ENCODE measurements around the gene NEURL1. TPM values are rescaled to one million over a fixed set of nuclear protein-coding genes. Genes with fewer than 3 reads are reported as not detected.

Gene NEURL1
- total RNA-seq, 1 experiment from 2014 or later: 0.84 TPM

DNA sequence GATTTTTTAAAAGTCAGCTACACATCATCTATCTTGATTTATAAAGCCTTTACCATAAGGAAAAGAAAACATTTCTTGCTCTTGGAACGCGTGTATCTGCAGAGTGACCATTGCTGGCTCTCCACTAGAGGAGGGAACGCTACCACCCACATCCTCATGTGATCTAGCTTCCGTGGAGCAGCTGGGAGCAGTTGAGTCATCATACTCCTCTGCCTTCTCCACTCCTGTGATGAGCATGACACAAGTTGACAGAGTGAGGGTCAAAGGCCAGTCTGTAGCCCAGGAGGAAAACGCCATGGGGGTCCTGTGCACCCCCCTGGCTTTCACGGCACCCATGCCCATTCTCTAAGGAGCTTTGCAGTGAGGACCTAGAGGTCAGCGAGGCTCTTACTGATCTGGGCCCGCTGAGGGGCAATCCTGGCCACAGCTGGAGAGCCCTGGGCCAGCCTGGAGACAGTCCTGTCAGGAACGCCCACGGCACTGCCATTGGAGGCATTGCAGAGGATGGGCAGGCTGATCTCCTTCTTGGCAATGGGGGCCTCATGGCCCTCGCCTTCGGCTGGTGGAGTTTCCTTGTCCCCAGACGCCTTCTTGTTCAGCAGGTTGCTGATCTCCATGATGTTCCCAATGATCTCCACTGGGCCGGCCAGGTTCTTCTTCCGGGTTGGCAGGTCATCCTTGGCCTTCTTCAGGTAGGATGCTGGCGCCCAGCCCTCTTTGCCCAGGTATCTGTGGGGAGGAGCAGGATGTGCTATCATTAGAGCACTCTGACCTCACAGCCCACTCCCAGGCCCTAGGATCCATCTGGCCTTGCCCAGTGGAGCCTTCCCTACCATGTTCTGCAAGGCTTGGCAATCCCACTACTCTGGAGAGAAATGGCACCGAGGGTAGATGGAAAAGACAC is 119.2 kb downstream of the NEURL1 start:
- H3K4me3 Mint-ChIP-seq (ENCODE audit: unreplicated experiment): no peak overlapping the region
- Histone ChIP-seq H3K4me1 (no peaks in the 10 kb centered on the region), H3K36me3 (ENCODE audit: control insufficient read depth, insufficient read depth, low read length) (no peaks in the 10 kb centered on the region), H3K9me3 (no peaks in the 10 kb centered on the region), H3K4me3 (ENCODE audit: low read depth, low read length) (no peak overlapping the region), H3K27me3 (replicated peaks; ENCODE audit: control insufficient read depth, insufficient read depth, low read length) (no peaks in the 10 kb centered on the region)
- CTCF ChIA-PET: interaction anchor here (1.2 kb wide), 1 partner anchor 76 kb away, joined by 4 read pairs; no protein-coding TSS in a partner anchor
- intact Hi-C loops (cut with micrococcal nuclease; ENCODE audit: unreplicated experiment): loop anchor here (5.0 kb wide), 1 partner anchor 40 kb away; no protein-coding TSS in a partner anchor
- TF ChIP-seq, protein P1, sequence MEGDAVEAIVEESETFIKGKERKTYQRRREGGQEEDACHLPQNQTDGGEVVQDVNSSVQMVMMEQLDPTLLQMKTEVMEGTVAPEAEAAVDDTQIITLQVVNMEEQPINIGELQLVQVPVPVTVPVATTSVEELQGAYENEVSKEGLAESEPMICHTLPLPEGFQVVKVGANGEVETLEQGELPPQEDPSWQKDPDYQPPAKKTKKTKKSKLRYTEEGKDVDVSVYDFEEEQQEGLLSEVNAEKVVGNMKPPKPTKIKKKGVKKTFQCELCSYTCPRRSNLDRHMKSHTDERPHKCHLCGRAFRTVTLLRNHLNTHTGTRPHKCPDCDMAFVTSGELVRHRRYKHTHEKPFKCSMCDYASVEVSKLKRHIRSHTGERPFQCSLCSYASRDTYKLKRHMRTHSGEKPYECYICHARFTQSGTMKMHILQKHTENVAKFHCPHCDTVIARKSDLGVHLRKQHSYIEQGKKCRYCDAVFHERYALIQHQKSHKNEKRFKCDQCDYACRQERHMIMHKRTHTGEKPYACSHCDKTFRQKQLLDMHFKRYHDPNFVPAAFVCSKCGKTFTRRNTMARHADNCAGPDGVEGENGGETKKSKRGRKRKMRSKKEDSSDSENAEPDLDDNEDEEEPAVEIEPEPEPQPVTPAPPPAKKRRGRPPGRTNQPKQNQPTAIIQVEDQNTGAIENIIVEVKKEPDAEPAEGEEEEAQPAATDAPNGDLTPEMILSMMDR (IDR thresholded peaks at IDR 0.05; ENCODE audit: insufficient read depth in 1 of 2, low read depth in 1 of 2, low read length in 1 of 2, severe bottlenecking in 1 of 2, unreplicated experiment in 1 of 2): no peak
- DNase-seq: no peak
- BruUV-seq (replicated peaks): no TSS peak
- H3K36me3 Mint-ChIP-seq (ENCODE audit: insufficient read depth, unreplicated experiment): peaks cover 13% of the 10 kb centered on the region
- POLR2A ChIA-PET: no interaction called here
- H3K9me3 Mint-ChIP-seq (ENCODE audit: unreplicated experiment): no peaks in the 10 kb centered on the region
- H3K27me3 Mint-ChIP-seq (ENCODE audit: insufficient read depth, unreplicated experiment): no peaks in the 10 kb centered on the region
- H3K27ac Mint-ChIP-seq (ENCODE audit: unreplicated experiment): no peak overlapping the region
- H3K4me1 Mint-ChIP-seq (ENCODE audit: low read depth, unreplicated experiment): no peaks in the 10 kb centered on the region

DNA sequence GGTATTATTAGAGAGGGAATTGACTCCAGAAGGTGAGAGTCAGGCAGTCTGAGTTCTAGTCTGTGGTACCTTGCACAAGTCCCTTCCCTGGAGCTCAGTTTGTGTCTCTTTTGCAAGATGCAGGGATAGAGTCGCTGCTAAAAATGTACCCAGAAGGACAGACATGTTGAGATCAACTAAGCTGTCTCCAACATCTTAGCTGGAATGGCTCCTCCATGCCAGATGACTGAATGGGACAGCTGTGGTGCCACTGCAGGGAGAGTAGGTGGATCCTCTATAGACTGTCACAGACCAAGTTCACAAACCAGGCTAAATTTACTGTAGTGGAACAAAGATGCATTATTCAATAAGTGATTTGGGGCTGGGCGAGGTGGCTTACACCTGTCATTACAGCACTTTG is 120.1 kb downstream of the NEURL1 start:
- no peaks in the 10 kb centered on the region for H3K4me1 ChIP-seq
- H3K4me3 Mint-ChIP-seq (ENCODE audit: unreplicated experiment): no peak overlapping the region
- intact Hi-C loops (cut with micrococcal nuclease; ENCODE audit: unreplicated experiment): loop anchor here (5.0 kb wide), 1 partner anchor 39 kb away; no protein-coding TSS in a partner anchor
- H3K9me3 Mint-ChIP-seq (ENCODE audit: unreplicated experiment): no peaks in the 10 kb centered on the region
- BruUV-seq (replicated peaks): no TSS peak
- H3K9me3 ChIP-seq: no peaks in the 10 kb centered on the region
- DNase-seq: no peak
- CTCF ChIA-PET: no interaction called here
- H3K36me3 Mint-ChIP-seq (ENCODE audit: insufficient read depth, unreplicated experiment): peaks cover 6% of the 10 kb centered on the region
- no peaks in the 10 kb centered on the region; the same call in 1 of the 2 replicates for H3K36me3 ChIP-seq (ENCODE audit: control insufficient read depth, insufficient read depth, low read length)
- POLR2A ChIA-PET: no interaction called here
- H3K4me1 Mint-ChIP-seq (ENCODE audit: low read depth, unreplicated experiment): no peaks in the 10 kb centered on the region
- no peaks in the 10 kb centered on the region for H3K27me3 Mint-ChIP-seq (ENCODE audit: insufficient read depth, unreplicated experiment)
- no peaks in the 10 kb centered on the region for H3K27me3 ChIP-seq (replicated peaks; ENCODE audit: control insufficient read depth, insufficient read depth, low read length)
- H3K4me3 ChIP-seq (ENCODE audit: low read depth, low read length): no peak overlapping the region
- no peak overlapping the region for H3K27ac Mint-ChIP-seq (ENCODE audit: unreplicated experiment)
- TF ChIP-seq, protein P1 (IDR thresholded peaks at IDR 0.05; ENCODE audit: insufficient read depth in 1 of 2, low read depth in 1 of 2, low read length in 1 of 2, severe bottlenecking in 1 of 2, unreplicated experiment in 1 of 2): no peak

DNA sequence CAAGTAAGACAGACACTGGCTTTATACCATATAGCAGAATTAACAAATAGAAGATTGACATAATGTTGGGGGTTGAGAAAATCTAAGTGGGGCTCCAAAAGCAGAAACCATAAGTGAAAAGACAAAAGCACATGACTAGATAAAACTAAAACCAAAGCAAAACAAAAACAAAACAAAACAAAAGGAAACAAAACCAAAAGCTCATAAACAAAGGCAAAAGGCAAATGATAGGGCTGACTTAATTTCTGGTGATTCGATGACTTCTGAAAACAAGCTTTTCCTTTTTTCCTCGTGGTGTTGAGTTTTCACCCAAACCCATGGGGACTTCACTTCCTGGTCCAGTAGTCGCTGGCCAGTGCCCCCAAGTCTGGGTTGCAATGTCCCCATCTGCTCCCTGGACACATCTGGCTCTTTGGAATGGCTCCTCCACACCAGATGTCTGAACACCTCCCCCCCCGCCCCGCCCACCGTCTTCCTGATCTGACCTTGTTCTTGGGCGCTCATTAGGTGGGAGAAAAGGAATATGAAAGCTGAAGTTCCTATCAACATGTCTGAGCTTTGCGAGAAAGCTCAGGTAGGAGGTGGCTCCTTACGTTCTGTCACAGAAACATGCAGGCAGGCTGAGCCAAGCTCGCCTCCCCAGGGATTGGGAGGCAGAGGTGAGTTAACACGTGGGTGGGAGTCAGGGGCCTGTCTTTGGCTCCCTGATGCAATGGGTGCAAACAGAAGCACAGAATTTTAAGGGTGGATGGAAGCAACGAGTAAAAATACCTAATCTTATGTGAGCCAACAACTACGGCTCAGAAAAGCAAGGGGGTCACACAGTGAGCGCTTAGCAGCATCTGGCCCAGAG is 121.0 kb downstream of the NEURL1 start:
- H3K4me3 ChIP-seq (ENCODE audit: low read depth, low read length): no peak overlapping the region
- intact Hi-C loops (cut with micrococcal nuclease; ENCODE audit: unreplicated experiment): loop anchor here (5.0 kb wide), 1 partner anchor 38 kb away; no protein-coding TSS in a partner anchor
- Mint-ChIP-seq H3K4me3 (ENCODE audit: unreplicated experiment) (no peak overlapping the region), H3K9me3 (ENCODE audit: unreplicated experiment) (no peaks in the 10 kb centered on the region), H3K4me1 (ENCODE audit: low read depth, unreplicated experiment) (no peaks in the 10 kb centered on the region), H3K36me3 (ENCODE audit: insufficient read depth, unreplicated experiment) (peaks cover 6% of the 10 kb centered on the region), H3K27me3 (ENCODE audit: insufficient read depth, unreplicated experiment) (no peaks in the 10 kb centered on the region), H3K27ac (ENCODE audit: unreplicated experiment) (no peak overlapping the region)
- no peaks in the 10 kb centered on the region for H3K9me3 ChIP-seq
- no peaks in the 10 kb centered on the region for H3K4me1 ChIP-seq
- H3K36me3 ChIP-seq (ENCODE audit: control insufficient read depth, insufficient read depth, low read length): no peaks in the 10 kb centered on the region; the same call in 1 of the 2 replicates
- ChIA-PET CTCF (interaction anchor here (1.1 kb wide), 1 partner anchor 21 kb away, joined by 3 read pairs; no protein-coding TSS in a partner anchor), POLR2A (no interaction called here)
- TF ChIP-seq, protein P1 (IDR thresholded peaks at IDR 0.05; ENCODE audit: insufficient read depth in 1 of 2, low read depth in 1 of 2, low read length in 1 of 2, severe bottlenecking in 1 of 2, unreplicated experiment in 1 of 2): no peak
- DNase-seq: no peak
- no peaks in the 10 kb centered on the region for H3K27me3 ChIP-seq (replicated peaks; ENCODE audit: control insufficient read depth, insufficient read depth, low read length)
- BruUV-seq (replicated peaks): no TSS peak

Measured in Caco-2 (cell line).